Skeletal muscle tissue (tissue), 4 donors: ENCODE results near the gene HHLA2. TPM values are rescaled to one million over a fixed set of nuclear protein-coding genes. Genes with fewer than 3 reads are reported as not detected.
"Not testable (repeated sequence)": the region's sequence is repeated elsewhere in the genome, so short reads cannot be mapped to it uniquely, and the experiment has no call there.

Experiments used
- H3K27ac ChIP-seq: one replicate; pipeline ENCODE4 v1.7.0; 2013; ENCODE audit warnings: mild to moderate bottlenecking, low read depth, low read length, inconsistent platforms
- H3K27me3 ChIP-seq, 3 donors: one replicate each; pipeline ENCODE4 v1.7.0; 2013; ENCODE audit warnings: low read length in 3 of 3; ENCODE audit not compliant: control insufficient read depth in 3 of 3, insufficient read depth in 3 of 3
- H3K36me3 ChIP-seq, 3 donors: one replicate each; pipeline ENCODE4 v1.7.0; 2013; ENCODE audit warnings: low read length in 3 of 3; ENCODE audit not compliant: control insufficient read depth in 3 of 3, insufficient read depth in 3 of 3
- H3K4me1 ChIP-seq, 3 donors: one replicate each; pipeline ENCODE4 v1.7.0; 2013; ENCODE audit warnings: low read length in 3 of 3, mild to moderate bottlenecking in 3 of 3; ENCODE audit not compliant: control insufficient read depth in 3 of 3, insufficient read depth in 3 of 3
- H3K4me3 ChIP-seq, 3 donors: one replicate each; pipeline ENCODE4 v1.7.0; 2013; ENCODE audit warnings: low read length in 3 of 3
- H3K9ac ChIP-seq, 3 donors: one replicate each; pipeline ENCODE4 v1.7.0; 2013; ENCODE audit warnings: low read length in 3 of 3, mild to moderate bottlenecking in 3 of 3, moderate library complexity in 2 of 3, low read depth in 1 of 3
- H3K9me3 ChIP-seq, 3 donors: one replicate each; pipeline ENCODE4 v1.7.0; 2013; ENCODE audit warnings: low read length in 3 of 3; ENCODE audit not compliant: control insufficient read depth in 3 of 3
- total RNA-seq: library from RNA; depleted of rRNA; stranded (reverse); fragments of >200 nt; gene quantifications from one replicate; pipeline ENCODE4 v1.2.3, GENCODE V29; 2014
- donor health status: Osteomylitis.

Gene HHLA2
- total RNA-seq, 1 donor from 2014 or later: not detected

GRCh38 chr3:108354562-108354961, 58.2 kb downstream of the HHLA2 start:
- Histone ChIP-seq H3K4me3 (no peak overlapping the region), H3K27me3 (no peaks in the 10 kb centered on the region), H3K9ac (no peak overlapping the region), H3K27ac (no peak overlapping the region), H3K4me1 (no peaks in the 10 kb centered on the region), H3K36me3 (no peaks in the 10 kb centered on the region), H3K9me3 (no peaks in the 10 kb centered on the region)

- no peaks in the 10 kb centered on the region for H3K9me3 ChIP-seq
These were observed 60.7 kb downstream of the HHLA2 start for GRCh38 chr3:108357042-108357441.

GRCh38 chr3:108359011-108359410, 62.7 kb downstream of the HHLA2 start:
- Histone ChIP-seq H3K9me3 (no peaks in the 10 kb centered on the region), H3K9ac (no peak overlapping the region), H3K4me3 (no peak overlapping the region), H3K36me3 (no peaks in the 10 kb centered on the region), H3K27ac (no peak overlapping the region), H3K27me3 (no peaks in the 10 kb centered on the region), H3K4me1 (no peaks in the 10 kb centered on the region)

More at GRCh38 chr3:108357042-108357441, 60.7 kb downstream of the HHLA2 start:
- no peaks in the 10 kb centered on the region for H3K36me3 ChIP-seq
- H3K9ac ChIP-seq: no peak overlapping the region
- no peaks in the 10 kb centered on the region for H3K27me3 ChIP-seq
- no peak overlapping the region for H3K27ac ChIP-seq
- no peaks in the 10 kb centered on the region for H3K4me1 ChIP-seq
- H3K4me3 ChIP-seq: no peak overlapping the region

- Histone ChIP-seq H3K9me3 (no peaks in the 10 kb centered on the region), H3K27me3 (no peaks in the 10 kb centered on the region), H3K4me3 (no peak overlapping the region), H3K9ac (no peak overlapping the region), H3K27ac (no peak overlapping the region), H3K36me3 (no peaks in the 10 kb centered on the region), H3K4me1 (no peaks in the 10 kb centered on the region)
These were observed 79.7 kb downstream of the HHLA2 start for GRCh38 chr3:108376026-108376425.

GRCh38 chr3:108377384-108377783, 81.0 kb downstream of the HHLA2 start:
- Histone ChIP-seq H3K4me3 (no peak overlapping the region), H3K4me1 (no peaks in the 10 kb centered on the region), H3K27ac (no peak overlapping the region), H3K27me3 (no peaks in the 10 kb centered on the region), H3K9me3 (no peaks in the 10 kb centered on the region), H3K9ac (no peak overlapping the region), H3K36me3 (no peaks in the 10 kb centered on the region)

- Histone ChIP-seq H3K27me3 (no peaks in the 10 kb centered on the region), H3K9me3 (no peaks in the 10 kb centered on the region), H3K9ac (no peak overlapping the region), H3K4me1 (no peaks in the 10 kb centered on the region), H3K36me3 (no peaks in the 10 kb centered on the region), H3K4me3 (no peak overlapping the region), H3K27ac (no peak overlapping the region)
These were observed 82.0 kb downstream of the HHLA2 start for GRCh38 chr3:108378153-108378951.

- H3K27ac ChIP-seq, H3K36me3 ChIP-seq, H3K4me1 ChIP-seq, H3K9me3 ChIP-seq, H3K27me3 ChIP-seq, H3K4me3 ChIP-seq, H3K9ac ChIP-seq: not testable (repeated sequence)
These were observed 82.6 kb downstream of the HHLA2 start for GRCh38 chr3:108378952-108379342.

GRCh38 chr3:108380128-108380795, 83.9 kb downstream of the HHLA2 start:
- no peak overlapping the region for H3K9ac ChIP-seq
- no peaks in the 10 kb centered on the region for H3K9me3 ChIP-seq
- H3K36me3 ChIP-seq: no peaks in the 10 kb centered on the region
- no peaks in the 10 kb centered on the region for H3K4me1 ChIP-seq
- no peak overlapping the region for H3K4me3 ChIP-seq
- no peak overlapping the region for H3K27ac ChIP-seq
- no peaks in the 10 kb centered on the region for H3K27me3 ChIP-seq

- H3K36me3 ChIP-seq: no peaks in the 10 kb centered on the region
- H3K4me3 ChIP-seq: no peak overlapping the region
- H3K9ac ChIP-seq: no peak overlapping the region
- no peaks in the 10 kb centered on the region for H3K4me1 ChIP-seq
- no peaks in the 10 kb centered on the region for H3K27me3 ChIP-seq
- no peak overlapping the region for H3K27ac ChIP-seq
- H3K9me3 ChIP-seq: no peaks in the 10 kb centered on the region
These were observed 85.3 kb downstream of the HHLA2 start for GRCh38 chr3:108381529-108382140.

- H3K9me3 ChIP-seq: no peaks in the 10 kb centered on the region
- H3K4me3 ChIP-seq: no peak overlapping the region
- no peaks in the 10 kb centered on the region for H3K36me3 ChIP-seq
- no peak overlapping the region for H3K9ac ChIP-seq
- H3K4me1 ChIP-seq: no peaks in the 10 kb centered on the region
- no peaks in the 10 kb centered on the region for H3K27me3 ChIP-seq
- H3K27ac ChIP-seq: no peak overlapping the region
These were observed 87.0 kb downstream of the HHLA2 start for GRCh38 chr3:108383306-108383705.
